GM18519 (cell line): ENCODE measurements around the gene SFMBT2.
A peak's percentile ranks its signal among the peaks of the same experiment; 100 is the strongest.
"Not testable (repeated sequence)": the region's sequence is repeated elsewhere in the genome, so short reads cannot be mapped to it uniquely, and the experiment has no call there.

Source experiments
- ATAC-seq: cut with Tn5 transposase; IDR thresholded peaks from one replicate; pipeline ENCODE4 v1.9.1; 2021; ENCODE audit warnings: mild to moderate bottlenecking, moderate library complexity; ENCODE audit not compliant: unreplicated experiment, low FRiP score

SFMBT2 gene

DNA sequence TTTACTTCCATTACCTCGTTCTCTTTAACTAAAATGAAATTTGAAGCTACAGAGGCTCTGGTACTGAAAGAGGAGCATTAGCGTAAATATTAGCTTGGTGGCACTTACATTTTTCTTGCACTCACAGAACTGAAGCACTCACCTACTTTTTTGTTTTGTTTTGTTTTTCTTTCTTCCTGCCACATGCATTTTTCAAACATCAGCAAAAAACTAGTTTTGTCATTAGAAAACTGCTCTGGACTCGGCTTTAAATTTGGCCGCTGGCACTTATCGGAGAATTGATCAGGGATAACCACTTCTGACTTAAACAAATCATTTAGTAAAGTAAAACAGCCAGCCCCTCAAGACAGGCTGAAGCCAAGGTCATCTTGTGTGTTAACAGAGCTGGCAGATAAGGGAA lies 216.3 kb downstream of the SFMBT2 start:
- ATAC-seq = no peak

DNA sequence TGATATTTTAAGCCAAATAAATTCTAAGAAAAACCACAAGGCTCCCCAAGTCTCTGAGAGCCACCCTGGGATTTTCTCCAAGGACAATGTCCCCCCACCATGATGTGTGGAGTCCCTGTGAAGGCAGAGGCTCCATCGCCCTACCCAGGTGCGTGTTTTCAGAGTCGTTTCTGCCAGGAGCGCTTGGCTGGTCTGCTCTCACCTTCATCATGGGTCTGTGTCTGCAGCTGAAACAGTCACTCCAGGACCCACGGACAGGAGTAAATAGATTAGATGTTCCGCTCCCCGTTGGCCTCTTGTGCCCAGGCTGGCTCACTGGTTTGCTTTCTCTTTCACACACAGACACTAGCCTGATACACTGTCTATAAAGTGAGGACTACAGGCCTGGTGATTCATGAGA lies 217.5 kb downstream of the SFMBT2 start:
- no peak for ATAC-seq

DNA sequence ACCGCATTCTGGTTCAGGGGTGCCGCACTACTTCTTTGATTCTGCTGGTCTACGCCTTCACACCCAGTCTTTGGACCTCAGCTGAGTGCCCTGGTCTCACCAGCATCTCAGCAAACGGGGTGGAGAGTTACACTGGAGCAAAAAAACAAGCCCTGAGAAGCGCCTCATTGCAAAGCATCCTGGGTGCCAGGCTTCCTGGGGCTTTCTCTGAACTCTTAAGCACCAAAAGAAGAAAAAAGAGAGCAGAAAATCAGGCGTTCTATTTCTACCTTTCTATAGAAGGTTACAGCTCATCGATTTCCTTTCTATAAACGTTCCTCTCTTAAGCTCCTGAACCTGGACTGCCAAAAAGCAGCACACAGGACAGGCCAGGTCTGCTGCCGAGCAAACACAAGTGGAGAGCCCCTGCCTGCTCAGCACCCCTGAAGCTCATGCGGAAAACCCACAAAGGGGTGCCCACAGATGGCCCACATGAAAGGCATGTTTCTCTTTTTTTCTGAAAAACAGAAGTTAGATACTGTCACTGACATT lies 217.9 kb downstream of the SFMBT2 start:
- ATAC-seq = no peak

DNA sequence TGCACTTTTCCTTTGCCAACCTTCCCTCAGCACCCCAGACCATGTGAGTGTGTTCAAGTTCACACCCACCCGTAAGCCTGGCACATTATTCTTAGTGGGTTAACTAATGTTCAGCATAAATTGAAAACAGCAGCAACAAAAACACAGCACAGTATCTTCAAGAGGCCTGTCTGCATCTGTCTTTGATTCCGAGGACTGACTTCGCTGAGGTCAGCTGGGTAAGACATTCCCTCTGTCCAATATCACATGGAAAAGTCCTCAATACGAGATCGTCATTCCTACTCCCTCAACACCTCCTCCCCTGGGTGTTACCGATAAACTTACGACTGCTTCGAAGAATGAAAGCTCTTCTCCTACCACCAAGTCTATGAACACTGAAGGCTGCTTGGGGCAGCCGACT lies 218.8 kb downstream of the SFMBT2 start:
- ATAC-seq = no peak

DNA sequence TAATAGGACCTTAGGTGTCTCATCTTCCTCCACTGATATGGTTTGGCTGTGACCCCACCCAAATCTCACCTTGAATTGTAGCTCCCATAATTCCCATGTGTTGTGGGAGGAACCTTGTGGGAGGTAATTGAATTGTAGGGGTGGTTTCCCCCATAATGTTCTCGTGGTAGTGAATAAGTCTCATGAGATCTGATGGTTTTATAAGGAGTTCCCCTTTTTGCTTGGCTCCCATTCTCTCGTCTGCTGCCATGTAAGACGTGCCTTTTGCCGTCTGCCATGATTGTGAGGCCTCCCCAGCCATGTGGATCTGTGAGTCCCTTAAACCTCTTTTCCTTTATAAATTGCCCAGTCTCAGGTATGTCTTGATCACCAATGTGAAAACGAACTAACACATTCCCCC lies 220.1 kb downstream of the SFMBT2 start:
- not testable (repeated sequence) for ATAC-seq

DNA sequence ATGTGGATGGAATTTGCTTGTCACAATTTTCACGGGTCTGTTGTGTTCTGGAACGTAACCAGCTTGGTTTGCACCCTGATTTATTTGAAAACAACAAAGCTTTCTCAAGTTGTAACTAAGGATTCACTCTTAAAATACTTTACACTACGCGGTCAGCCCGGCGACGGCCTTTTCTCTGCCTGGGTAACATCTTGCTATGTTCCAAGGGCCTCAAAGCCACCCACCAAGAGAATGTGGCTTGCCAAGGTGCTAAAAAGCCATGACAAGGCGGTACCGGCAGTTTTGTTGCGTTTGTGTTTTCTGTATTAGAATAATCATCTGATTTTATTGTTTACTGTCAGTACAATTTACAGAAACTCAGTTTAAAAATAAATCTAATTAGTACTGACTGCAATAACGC lies 220.9 kb downstream of the SFMBT2 start:
- ATAC-seq = no peak

DNA sequence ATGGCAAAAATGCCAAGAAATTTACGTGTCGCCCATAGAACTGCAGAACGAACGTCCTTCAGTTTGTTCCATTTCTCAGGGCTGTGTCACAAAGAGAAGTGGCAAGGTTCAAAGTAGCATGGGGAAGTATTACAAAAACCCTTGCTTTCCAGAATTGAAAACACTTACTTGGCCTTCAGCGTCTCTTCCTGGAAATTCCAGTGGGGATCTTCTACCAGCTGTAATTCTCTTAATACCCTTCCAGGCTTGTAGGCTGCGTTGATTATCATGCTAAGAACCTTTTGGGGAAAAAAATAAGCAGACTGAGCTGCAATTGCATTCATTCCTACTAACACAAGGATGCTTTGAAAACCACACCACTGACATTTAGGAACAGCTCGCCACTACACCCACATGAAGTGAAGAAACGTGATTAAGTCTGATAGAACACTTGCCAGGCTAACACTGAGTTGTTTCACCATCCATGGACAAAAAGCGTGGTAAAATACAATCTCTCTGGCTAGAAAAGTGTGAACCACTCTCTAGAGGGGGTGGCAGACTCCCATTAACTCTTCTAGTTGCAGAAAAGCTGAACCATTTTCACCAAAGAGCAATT lies 222.3 kb downstream of the SFMBT2 start:
- ATAC-seq = no peak

DNA sequence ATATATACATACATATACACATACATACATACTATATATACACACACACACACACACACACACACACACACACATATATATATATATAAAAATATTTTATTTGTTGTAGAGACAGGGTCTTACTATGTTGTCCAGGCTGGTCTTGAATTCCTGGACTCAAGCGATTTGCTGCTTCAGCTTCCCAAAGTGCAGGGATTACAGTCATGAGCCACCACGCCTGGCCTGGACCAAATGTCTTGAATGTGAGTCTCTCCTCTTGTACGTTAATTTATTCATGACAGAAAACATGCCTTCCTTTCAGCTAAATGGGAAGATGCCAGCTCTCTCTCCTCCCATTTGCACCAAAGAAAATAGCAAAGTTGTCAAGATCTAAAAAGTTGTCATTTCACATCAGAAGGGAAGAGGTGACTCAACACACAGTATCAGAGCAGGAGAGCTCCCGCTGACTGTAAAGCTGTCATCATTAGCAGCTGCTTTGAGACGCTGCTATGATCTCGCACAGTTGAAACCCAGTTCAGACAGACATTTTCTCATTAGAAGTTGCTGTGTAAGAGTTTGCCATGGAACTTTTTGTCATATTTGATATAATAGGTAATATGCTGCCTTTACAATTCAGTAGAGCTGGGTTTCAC lies 224.3 kb downstream of the SFMBT2 start:
- no peak for ATAC-seq

DNA sequence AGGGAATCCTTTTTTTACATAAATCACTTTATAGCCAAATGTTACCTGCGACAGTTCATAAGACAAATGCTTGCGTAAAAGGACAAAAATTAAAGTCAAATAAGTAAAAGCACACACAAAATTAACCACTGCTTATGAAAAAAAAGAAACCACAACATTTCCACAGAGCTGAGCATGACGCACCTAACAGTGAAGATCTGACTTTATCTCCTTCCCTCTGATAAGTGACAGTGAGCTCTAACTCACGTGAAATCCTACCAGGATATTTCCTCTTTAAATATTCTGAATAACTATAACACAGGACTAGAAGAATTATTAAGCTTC lies 225.5 kb downstream of the SFMBT2 start:
- no peak for ATAC-seq

DNA sequence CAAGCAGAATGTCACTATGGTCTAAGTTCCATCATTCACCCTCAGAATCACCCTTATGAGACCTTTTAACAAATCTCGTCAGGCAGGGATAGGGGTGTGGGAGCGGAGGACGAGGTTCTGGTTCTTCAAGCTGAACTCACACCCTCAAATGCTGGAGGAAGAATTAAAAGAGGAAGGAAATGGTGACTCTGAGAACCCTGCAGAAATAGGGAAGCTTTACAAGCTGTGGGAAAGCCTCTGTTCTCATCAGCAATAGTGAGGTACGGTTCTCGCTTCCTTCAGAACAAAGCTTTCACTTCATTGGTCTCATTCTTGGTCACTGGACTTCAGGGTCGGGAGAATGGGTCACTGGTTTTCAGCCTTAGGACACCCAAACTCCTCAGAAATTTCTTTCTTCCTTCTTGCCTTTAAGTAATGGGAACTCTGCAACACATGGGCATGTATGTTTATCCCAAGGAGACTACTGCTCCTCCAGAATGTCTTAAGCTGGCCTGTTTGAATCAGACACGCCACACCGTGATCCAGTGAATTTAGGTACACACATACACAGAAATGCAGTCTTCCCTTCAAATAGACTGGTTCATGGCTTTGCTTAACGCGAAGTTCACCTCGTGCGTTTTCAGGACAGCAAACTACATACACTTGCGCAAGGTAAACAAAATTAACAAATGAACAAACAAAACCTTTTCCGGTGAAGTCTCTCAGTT lies 226.0 kb downstream of the SFMBT2 start:
- peak; percentile 47 for ATAC-seq

DNA sequence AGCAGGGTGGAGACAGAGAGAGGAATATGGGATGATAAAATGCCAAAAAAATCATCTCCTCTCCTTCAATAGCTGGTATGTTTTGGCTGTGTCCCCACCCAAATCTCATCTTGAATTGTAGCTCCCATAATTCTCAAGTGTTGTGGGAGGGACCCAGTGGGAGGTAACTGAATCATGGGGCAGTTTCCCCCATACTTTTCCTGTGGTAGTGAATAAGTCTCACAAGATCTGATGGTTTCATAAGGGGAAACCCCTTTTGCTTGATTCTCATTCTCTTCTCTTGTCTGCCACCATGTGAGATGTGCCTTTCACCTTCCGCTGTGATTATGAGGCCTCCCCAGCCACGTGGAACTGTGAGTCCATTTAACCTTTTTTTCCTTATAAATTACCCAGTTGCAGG lies 226.7 kb downstream of the SFMBT2 start:
- ATAC-seq = not testable (repeated sequence)

DNA sequence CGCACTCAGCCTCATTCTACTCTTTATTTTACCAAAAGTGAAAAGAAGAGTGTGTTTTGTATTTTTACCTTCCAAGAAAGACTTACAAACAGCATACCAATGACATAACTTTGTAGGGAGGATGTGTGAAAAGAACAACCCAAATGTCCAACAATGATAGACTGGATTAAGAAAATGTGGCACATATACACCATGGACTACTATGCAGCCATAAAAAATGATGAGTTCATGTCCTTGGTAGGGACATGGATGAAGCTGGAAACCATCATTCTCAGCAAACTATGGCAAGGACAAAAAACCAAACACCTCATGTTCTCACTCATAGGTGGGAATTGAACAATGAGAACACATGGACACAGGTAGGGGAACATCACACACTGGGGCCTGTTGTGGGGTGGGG lies 228.5 kb downstream of the SFMBT2 start:
- not testable (repeated sequence) for ATAC-seq

DNA sequence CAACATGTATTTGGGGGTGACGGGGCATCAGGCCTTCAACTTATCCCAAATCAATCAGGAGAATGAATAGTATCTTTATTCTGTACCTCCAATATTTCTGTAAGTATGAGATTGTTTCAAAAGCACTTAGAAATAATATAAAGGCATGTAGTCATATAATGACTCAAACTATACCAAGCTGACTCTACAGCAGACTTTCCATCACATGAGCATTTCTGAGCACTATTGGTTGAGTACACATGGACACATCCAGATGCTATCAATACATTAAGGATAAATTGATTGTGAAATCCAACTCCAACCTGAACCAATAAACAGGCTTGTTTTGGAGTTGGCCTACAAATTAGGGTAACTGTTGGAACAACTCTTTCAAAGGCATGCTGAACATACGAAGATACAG lies 229.4 kb downstream of the SFMBT2 start:
- no peak for ATAC-seq

DNA sequence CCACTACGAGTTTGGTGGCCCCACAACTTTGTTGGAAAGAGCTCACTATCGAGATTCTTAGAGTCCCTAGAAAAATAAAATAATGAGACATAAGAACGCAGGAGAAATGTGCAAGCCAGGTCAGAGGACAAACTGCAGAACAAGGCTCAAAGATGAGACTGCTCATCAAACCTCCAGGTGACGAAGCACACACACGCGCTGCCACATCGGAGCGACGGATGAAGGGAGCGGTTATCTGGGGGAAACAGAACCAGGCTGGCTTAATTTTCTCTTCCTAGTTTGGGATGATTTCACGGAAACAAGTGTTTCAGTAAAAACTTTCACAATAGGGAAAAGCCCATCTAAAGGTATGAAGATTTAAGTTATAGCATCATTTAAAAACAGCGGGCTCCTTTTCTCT lies 231.3 kb downstream of the SFMBT2 start:
- ATAC-seq = no peak

DNA sequence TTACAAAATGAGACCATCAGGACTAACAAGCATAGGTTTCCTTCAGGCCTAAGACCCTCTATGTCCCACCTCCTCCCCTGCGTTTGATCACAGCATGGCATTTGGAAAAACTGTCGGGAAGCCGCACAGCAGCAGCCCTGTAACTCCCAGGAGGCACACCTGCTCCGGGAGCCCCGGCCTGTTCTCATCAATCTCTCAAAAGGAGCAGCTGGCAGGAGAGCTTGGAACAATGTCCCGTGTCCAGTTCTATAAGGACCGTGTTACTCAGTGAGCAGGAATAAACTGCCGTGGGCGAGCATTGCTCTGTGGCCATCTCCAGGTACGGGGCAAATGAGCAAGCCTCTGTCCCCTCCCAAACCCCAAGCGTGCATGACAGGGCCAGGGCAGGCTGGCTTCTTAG lies 236.9 kb downstream of the SFMBT2 start:
- ATAC-seq = no peak

DNA sequence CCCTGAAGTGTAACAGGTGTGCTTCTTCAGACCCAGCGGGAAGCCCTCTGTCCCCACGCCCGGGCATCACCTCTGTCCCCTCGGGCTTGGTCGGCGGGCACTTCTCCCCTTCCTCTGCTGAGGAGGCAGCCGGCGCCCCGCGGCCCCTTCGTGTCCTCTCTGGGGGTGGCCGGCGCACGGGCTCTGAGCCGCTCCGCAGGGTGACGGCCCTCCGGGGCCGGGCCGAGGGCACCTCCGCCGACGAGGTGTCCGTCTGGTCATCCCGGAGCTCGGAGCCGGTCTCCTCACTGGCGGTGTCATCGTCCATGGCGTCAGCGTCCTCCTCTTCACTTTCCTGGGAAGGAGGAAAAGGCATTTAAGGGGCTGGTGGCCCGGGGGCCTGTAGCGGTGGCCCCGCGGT lies 239.0 kb downstream of the SFMBT2 start:
- ATAC-seq = no peak

DNA sequence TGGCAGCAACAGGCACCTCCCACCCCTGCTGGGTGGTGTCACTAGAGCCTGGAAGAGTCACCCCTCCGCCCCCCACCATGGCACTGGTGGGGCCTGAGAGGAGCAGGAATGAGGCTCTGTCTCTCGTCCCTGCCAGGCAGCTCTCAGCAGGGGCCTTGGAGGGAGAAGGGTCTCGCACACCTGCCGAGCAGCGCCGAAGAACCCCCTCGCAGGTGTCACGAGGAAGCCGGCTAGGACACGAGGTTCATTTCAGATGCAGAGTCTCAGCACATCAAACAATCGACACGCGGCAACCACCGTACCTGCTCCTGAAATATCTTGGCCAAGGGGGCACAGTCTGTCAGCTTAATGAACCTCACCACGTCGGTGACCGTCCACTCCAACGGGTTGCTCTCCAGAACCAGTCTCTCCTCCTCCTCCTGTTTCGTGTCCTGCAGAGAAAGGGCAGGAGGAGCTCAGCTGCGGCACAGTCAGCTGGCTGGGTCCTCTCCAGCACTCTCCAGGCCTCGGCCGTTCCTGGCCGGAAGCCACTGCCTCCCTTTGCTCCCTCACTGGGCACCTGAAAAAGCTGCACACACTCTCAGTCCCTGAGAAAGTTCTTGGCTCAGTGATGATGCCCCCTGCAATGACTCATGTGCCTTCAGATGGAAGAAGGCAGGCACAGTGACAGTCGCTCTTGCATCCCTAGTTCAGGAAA lies 240.1 kb downstream of the SFMBT2 start:
- no peak for ATAC-seq

DNA sequence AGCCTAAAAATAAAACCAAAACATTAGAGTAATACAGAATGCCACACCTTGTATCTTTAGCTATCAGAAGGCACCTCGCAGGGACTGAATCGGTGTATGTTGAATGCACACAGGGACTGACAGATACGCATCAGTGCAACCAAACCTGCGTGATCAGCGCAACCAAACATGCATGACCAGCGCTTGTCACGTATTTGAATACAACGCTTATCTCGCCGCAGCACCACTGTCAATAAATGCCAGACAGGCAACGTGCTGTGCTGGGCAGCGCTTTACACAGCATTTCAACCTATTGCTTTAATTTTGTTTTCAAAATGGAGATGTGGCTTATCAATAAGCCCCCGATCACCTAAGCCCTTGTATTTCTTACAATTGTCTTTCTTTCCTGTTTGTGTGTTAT lies 242.4 kb downstream of the SFMBT2 start:
- ATAC-seq = no peak

DNA sequence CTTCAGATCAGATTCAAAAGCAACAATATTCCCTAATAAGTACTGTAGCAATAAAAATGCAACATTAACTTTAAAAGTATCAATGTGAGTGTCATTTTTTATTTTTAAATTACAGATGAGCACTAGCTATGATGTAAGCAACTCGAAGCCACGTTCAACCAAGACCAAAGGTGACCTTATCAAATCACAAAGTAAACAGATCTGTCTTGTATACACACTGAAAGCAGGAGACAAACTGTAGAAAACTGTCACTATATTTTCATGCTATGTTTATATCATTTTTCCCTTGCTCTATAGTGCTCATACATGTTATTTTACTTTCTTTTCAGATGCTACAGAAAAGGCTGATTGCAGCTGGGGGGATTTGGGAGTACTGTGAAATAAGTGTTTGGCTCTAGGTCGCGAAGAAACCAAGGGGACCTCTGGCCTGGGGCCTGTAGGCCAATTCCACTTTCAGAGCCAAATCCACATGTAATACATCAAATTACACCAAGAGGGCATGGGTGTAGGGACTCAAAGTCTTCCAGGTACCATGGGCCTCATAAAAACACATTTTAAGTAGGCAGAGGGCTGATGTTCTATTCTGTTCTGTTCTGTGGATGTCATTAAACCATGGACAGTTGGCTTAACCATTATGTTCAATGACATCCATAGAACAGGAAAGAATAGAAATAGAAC lies 245.2 kb downstream of the SFMBT2 start:
- no peak for ATAC-seq

DNA sequence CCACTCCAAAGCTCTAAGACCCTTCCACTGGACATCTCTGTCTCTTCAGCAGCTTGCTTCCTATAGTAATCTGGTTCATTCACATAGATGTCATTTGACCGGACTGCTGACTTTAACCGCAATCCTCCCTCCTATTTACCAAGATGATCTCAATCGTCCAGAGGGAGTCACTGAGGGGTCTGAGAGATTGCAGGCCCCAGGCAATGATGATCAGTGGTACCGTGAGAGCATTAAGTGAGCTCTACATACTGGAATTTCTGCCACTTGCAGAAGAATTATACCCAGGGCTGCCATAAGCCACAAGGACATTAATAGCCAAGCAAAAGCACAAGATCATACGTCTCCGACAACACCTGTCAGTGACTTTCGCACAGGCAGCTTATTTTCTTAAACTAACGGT lies 245.9 kb downstream of the SFMBT2 start:
- ATAC-seq = no peak

DNA sequence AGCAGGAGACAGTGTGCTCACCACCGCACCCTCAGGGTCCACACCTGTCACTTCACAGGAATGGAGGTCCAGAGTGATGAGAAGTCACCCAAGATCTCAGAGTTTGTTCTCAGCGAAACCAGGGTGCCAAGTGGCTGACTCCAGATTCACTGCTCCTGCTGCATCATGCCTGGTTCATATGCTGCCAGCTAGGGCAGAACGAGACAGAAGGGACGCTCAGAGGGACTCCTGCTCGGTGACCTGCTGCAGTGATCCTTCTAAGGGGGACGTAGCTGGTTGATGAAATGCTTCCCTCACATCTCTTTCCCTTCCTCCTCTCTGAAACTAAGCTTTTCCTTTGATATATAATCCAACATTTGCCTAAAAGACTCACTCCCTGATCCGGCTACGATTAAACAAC lies 248.5 kb downstream of the SFMBT2 start:
- no peak for ATAC-seq
